Activated CD4-positive, alpha-beta T cell treated with anti-CD3 and anti-CD28 coated beads, Interleukin-2, Interleukin-6, amounts not matched to agents 100 ng/mL and 50 ng/mL, durations not matched to agents 16 hours and 8 hours (primary cell): ENCODE measurements around the gene NUDT2.

Source experiments
- DNase-seq: peaks from one replicate; pipeline ENCODE4 v3.0.0-alpha.2; 2020

Gene NUDT2

GRCh38 chr9:34392511-34392910, 63.1 kb downstream of the NUDT2 start:
- no peak for DNase-seq
